ENCODE data around the gene SLC6A9. TPM values are rescaled to one million over a fixed set of nuclear protein-coding genes. Genes with fewer than 3 reads are reported as not detected.

SLC6A9 gene
- total RNA-seq, 1 experiment from 2014 or later, result 9.2 TPM

GRCh38 chr1:43997295-43997999 is 33.8 kb downstream of the SLC6A9 start:
- Histone ChIP-seq H3K27ac (ENCODE audit: low read length) (no peak overlapping the region), H3K9me3 (ENCODE audit: control insufficient read depth, insufficient read depth, low read depth, low read length) (no peaks in the 10 kb centered on the region), H3K4me3 (ENCODE audit: low read depth in 2 of 2, low read length in 2 of 2) (no peak overlapping the region), H3K27me3 (ENCODE audit: control insufficient read depth, insufficient read depth, low read length) (no peaks in the 10 kb centered on the region), H3K4me1 (ENCODE audit: control insufficient read depth, insufficient read depth, low read length) (peaks cover under 1% of the 10 kb centered on the region; the same call in 1 of the 2 replicates), H3K36me3 (ENCODE audit: control insufficient read depth, insufficient read depth, low read length) (no peaks in the 10 kb centered on the region)
- BruUV-seq (replicated peaks), result no TSS peak
- no peak for ATAC-seq
- ChIA-PET CTCF (no interaction called here), POLR2A (no interaction called here)
- intact Hi-C loops (cut with micrococcal nuclease; ENCODE audit: unreplicated experiment) (no loop called here), in situ Hi-C loops (cut with HindIII; ENCODE audit: low pct_unique_long_range_greater_than_20kb, low sequenced_read_pairs) (no loop called here)
- DNase-seq (ENCODE audit: low read depth, low spot score), result no peak
- TF ChIP-seq CTCF (IDR thresholded peaks at IDR 0.05), result no peak
- no peak for TF ChIP-seq TCF7L2 (IDR thresholded peaks at IDR 0.05; ENCODE audit: low read depth, low read length)
- no peak for TF ChIP-seq SIN3A (IDR thresholded peaks at IDR 0.05; ENCODE audit: borderline replicate concordance, insufficient read depth, low read depth, low read length)
- no peak for TF ChIP-seq POLR2AphosphoS5 (IDR thresholded peaks at IDR 0.05; ENCODE audit: low read depth, low read length)
- TF ChIP-seq REST (IDR thresholded peaks at IDR 0.05; ENCODE audit: insufficient read depth in 1 of 2, low read depth in 2 of 2, low read length in 1 of 2), result no peak

DNA sequence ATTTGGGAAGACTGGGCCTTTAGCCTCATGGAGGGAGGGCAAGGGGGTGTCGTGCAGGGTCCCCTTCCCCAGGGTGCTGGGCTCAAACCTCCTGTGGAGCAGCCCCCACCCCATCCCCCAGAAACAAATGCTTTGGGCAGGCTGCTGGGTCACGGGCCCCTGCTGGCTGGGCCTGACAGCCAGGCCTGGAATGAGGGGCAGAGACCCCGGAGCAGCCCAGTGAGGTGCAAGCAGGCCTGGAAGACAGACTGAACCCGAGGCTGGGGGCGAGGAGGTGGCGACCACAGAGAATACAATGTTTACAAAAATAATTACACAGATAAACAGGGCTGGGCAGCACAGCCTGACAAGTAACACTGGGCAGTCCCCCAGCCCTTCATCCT is 34.5 kb downstream of the SLC6A9 start:
- Histone ChIP-seq H3K36me3 (ENCODE audit: control insufficient read depth, insufficient read depth, low read length) (no peaks in the 10 kb centered on the region), H3K9me3 (ENCODE audit: control insufficient read depth, insufficient read depth, low read depth, low read length) (no peaks in the 10 kb centered on the region), H3K4me3 (ENCODE audit: low read depth in 2 of 2, low read length in 2 of 2) (no peak overlapping the region), H3K4me1 (ENCODE audit: control insufficient read depth, insufficient read depth, low read length) (peaks cover 5% of the 10 kb centered on the region; the same call in 1 of the 2 replicates), H3K27me3 (ENCODE audit: control insufficient read depth, insufficient read depth, low read length) (no peaks in the 10 kb centered on the region), H3K27ac (ENCODE audit: low read length) (no peak overlapping the region)
- TF ChIP-seq TCF7L2 (IDR thresholded peaks at IDR 0.05; ENCODE audit: low read depth, low read length) (no peak), REST (IDR thresholded peaks at IDR 0.05; ENCODE audit: insufficient read depth in 1 of 2, low read depth in 2 of 2, low read length in 1 of 2) (no peak), CTCF (IDR thresholded peaks at IDR 0.05) (no peak), SIN3A (IDR thresholded peaks at IDR 0.05; ENCODE audit: borderline replicate concordance, insufficient read depth, low read depth, low read length) (no peak), POLR2AphosphoS5 (IDR thresholded peaks at IDR 0.05; ENCODE audit: low read depth, low read length) (no peak)
- DNase-seq (ENCODE audit: low read depth, low spot score) (no peak), ATAC-seq (no peak)
- ChIA-PET POLR2A (no interaction called here), CTCF (interaction anchor here (0.6 kb wide), 1 partner anchor 17 kb away, joined by 3 read pairs; no protein-coding TSS in a partner anchor)
- in situ Hi-C loops (cut with HindIII; ENCODE audit: low pct_unique_long_range_greater_than_20kb, low sequenced_read_pairs), result no loop called here
- BruUV-seq (replicated peaks), result no TSS peak
- intact Hi-C loops (cut with micrococcal nuclease; ENCODE audit: unreplicated experiment), result no loop called here

Data from Panc1 (cell line).